Left renal cortex interstitium (tissue), 4 donors: ENCODE measurements around the gene HPSE2. TPM values are rescaled to one million over a fixed set of nuclear protein-coding genes. Genes with fewer than 3 reads are reported as not detected.

Experiments used
- DNase-seq, 4 donors: peaks; one replicate each; pipeline ENCODE4 v3.0.0-alpha.2; 2013; ENCODE audit warnings: low read depth in 4 of 4, low spot score in 2 of 4, missing footprints in 1 of 4
- polyA plus RNA-seq, 4 donors: library from polyadenylated mRNA; unstranded; fragments of 120-200 nt; gene quantifications; one replicate each; pipeline ENCODE4 v1.2.1, GENCODE V29; 2013; ENCODE audit not compliant: insufficient read length in 4 of 4

The HPSE2 gene
- polyA plus RNA-seq, 4 donors = 0.98 to 1.8 (median 1.3) TPM

GRCh38 chr10:98720551-98720950 lies 515.1 kb downstream of the HPSE2 start:
- peak in 1 of 4 donors; percentile 1 for DNase-seq

DNA sequence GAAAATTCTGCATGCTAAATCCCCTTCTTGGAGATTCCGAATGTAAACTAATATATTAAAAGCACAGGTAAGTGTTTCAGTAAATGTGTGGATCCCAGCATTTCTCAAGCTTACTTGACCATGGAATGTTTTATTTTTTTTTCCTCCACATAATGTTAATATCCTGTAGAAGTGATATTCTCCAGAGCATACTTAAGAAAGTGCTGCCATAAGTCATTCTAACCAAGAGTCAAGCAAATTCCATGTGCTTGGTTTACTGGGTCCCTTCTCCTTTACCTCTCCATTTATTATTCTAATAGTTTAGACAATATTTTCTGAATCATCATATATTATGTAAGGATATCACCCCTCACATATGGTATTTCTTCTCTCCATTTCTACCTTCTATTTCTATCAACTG lies 522.1 kb downstream of the HPSE2 start:
- DNase-seq = no peak

DNA sequence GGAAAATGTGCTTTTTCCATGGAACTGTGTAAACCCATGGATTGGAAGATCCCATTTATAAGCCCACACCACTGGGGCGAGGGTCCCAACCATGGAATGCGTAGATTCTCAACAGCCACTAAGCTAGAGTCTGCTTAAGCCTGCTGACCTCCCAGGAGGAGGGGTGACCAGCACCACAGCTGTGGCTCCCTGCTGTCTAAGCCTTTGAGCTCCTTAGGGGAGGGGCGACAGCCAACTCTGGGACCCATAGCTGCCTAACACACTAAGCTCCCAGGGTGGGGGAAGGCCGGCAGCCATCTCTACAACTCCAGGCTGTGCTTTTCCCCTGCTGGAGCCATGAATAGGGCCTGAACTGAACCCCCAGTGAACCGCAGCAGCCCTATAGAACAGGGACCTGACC lies 539.1 kb downstream of the HPSE2 start:
- DNase-seq = no peak

- no peak for DNase-seq
Measured at GRCh38 chr10:98694883-98695282, 540.8 kb downstream of the HPSE2 start.

DNA sequence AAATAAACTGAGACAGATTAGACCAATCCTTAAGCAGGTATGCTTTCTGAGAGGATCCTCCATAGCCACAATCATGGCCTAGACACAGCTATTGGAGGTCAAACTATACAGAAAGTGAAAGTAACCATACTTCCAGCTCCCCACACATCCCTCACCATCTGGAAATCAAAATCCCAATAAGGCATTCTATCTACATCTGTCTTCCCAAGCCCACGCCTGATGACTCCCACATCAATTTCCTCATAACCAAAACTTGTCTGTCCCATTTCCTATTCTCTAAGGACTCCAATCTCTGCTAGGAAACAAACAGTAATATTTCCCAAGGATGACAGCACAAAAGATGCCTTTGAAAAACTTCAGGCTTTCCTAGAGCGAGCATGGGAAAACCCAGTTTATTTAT lies 541.6 kb downstream of the HPSE2 start:
- no peak for DNase-seq

DNA sequence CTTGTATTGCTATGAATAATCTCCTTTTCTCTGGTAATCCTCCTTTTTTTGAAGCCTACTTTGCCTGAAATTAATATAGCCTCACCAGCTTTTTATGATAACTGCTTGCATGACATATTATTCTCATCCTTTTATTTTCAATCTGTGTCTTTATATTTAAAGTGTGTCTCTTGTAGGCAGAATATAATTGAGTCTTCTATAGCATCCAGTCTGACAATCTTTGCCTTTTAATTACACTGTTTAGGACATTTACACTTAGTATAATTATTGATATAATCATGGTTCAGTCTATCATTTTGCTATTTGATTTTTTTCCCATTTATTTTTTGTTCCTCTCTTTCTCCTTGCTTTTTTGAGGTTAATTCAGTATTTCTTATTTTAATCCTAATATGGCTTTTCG lies 548.0 kb downstream of the HPSE2 start:
- DNase-seq = no peak

- DNase-seq = no peak
Measured at GRCh38 chr10:98684019-98684899, 551.4 kb downstream of the HPSE2 start.

DNA sequence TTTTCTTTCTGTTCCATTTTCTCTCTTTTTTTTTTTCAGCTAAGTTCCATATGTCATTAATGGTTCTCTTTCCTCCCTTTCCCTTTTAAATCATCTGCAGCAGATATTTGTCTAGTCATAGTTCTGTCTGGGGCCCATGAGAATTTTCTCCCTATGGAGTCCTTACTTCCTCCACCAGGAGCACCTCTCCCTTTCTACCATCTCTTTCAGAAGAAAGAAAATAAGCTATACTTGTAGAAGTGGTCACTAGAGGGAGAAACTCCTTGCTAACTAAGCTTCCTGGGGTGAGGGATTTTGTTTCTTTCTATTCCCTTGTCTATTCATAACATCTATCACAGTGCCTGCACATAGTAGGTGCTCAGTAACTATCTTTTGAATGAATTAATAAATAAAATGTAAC lies 558.8 kb downstream of the HPSE2 start:
- no peak for DNase-seq

DNA sequence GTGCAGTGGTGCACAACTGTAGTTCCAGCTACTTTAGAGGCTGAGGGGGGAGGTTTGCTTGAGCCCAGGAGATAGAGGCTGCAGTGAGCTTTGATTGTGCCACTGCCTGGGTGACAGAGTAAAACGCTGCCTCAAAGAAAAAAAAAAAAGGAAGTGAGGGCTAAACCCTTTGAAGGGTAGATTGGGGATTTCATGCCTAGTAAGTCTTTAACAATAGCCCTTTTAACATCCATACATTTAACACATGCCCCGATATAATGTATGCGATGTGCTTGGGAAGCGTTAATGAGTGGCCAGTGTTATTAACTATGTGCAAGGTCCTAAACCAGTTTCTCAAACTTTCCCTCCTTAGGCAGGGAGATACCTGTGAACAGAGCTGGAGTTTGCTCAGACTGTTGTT lies 559.8 kb downstream of the HPSE2 start:
- DNase-seq = no peak

- DNase-seq = peak; percentile 50 to 64 (median 51)
Measured at GRCh38 chr10:98673171-98673782, 562.4 kb downstream of the HPSE2 start.

DNA sequence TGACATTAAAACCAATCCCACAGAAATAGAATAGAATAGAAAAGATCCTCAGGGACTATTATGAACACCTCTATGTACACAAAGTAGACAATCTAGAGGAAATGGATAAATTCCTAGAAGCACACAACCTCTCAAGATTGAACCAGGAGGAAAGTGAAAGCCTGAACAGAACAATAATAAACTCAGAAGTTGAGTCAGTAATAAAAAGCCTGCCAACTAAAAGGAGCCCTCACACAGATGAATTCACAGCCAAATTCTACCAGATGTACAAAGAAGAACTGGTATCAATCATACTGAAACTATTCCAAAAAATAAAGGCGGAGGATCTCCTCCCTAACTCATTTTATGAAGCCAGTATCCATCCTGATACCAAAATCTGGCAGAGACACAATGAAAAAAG lies 568.6 kb downstream of the HPSE2 start:
- no peak for DNase-seq

DNA sequence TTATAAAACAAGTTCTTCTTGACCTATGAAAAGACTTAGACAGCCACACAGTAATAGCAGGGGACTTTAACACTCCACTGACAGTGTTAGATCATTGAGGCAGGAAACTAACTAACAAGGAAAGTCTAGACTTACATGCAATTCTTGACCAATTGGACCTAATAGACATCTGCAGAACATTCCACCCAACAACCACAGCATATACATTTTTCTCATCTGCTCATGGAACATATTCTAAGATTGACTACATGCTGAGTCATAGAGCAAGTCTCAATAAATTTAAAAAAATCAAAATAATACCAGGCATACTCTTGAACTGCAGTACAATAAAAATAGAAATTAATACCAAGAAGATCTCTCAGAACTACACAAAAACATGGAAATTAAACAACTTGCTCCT lies 569.4 kb downstream of the HPSE2 start:
- DNase-seq = no peak

GRCh38 chr10:98664329-98665042 lies 571.2 kb downstream of the HPSE2 start:
- no peak for DNase-seq

GRCh38 chr10:98659951-98660350 lies 575.7 kb downstream of the HPSE2 start:
- no peak for DNase-seq

DNA sequence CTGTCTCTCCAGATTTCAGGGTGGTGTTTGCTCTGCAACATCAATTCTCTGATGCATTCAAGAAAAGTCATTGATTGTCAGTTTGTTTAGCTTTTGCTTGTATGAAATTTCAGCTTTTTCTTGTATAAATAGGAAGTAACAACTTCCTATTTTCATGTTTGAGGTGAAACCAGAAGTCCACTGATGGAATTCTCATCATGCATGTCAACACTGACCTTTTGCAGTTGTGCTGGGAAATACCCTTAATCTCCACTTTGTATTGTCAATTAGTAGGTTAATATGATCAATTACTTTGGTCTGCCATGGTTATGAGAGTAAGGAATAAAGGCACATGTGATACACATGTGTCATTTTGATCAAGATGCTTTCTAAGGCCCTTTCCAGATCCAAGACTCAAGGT lies 580.2 kb downstream of the HPSE2 start:
- DNase-seq = no peak

- DNase-seq = no peak
Measured at GRCh38 chr10:98649170-98649569, 586.5 kb downstream of the HPSE2 start.

- peak in 1 of 4 donors; percentile 12 for DNase-seq
Measured at GRCh38 chr10:98646998-98647917, 588.4 kb downstream of the HPSE2 start.

DNA sequence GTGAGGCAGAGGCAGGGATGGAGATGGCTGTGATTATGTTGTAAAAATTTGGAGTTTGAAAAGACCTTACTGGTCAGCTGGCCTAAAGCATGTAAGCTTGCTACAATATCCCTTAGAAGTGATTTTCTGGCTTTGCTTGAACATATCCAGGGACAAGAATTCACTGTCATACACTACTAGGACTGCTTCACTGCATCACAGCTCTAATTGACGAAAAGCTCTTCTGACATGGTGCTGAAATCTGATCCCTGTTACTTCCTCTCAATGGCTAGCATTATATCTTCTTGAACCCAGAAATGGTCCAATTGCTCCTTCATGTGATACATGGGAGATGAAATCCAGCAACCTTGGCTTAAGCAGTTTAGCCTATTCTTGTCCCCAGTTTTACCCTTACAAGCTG lies 591.2 kb downstream of the HPSE2 start:
- DNase-seq = no peak

- no peak for DNase-seq
Measured at GRCh38 chr10:98642281-98642680, 593.4 kb downstream of the HPSE2 start.

DNA sequence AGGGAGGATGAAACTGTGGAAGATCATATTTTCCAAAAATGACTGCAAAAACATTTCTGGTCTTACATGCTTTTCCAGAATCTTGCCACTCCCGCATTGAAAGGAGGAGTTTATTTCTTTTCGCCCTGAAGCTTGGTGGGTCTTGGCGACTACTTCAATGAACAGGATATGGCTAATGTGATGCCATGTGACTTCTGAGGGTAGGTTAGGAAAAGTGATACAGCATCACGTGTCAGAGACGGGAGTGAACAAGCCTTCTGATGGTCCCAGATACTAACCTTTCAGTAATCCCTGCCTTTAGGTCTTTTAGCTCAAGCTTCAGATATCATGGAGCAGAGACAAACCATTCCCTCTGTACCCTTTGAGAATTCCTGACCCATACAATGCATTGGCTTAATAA lies 596.7 kb downstream of the HPSE2 start:
- no peak for DNase-seq
